OCI-LY3 (cell line): ENCODE measurements around the gene NAA25.

Experiments
- CTCF ChIP-seq: fragments of 200-600, 300-600 bp; sonication (generic); IDR thresholded peaks from 2 replicates; pipeline ENCODE4 v1.5.1; 2014; ENCODE audit warnings: antibody characterized with exemption, low read length, low read depth
- EZH2phosphoT487 ChIP-seq: fragments of 200-600 bp; shearing (Covaris generic); IDR thresholded peaks from 2 replicates; pipeline ENCODE4 v1.6.1; 2018; ENCODE audit warnings: antibody characterized with exemption, mixed run types, low read depth

- no peak for TF ChIP-seq CTCF
- no peak for TF ChIP-seq EZH2phosphoT487
Measured at GRCh38 chr12:112108202-112109079, at the start of gene NAA25.
